HG03460 (cell line): ENCODE data around the gene STAM.

ENCODE experiments used
- ATAC-seq: cut with Tn5 transposase; IDR thresholded peaks from one replicate; pipeline ENCODE4 v1.9.1; 2021; ENCODE audit not compliant: unreplicated experiment

Gene STAM

DNA sequence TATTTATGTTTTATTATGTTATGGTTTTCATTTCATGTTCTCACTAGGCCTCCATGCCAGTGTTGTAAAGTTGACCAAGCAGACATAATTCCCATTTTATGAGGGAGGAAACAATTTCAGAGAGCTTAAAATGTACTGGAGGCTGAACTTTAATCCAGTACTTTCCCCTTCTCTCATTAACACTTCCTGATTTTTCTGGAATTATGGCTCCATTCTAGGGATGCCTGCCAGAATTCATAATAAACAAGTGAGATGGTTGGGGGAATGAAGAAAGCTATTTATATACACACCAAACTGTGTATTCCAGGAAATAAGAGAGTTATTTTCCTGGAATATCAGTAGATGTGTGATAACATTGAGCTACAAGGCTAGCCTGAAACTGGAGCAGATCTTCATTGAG lies 114.9 kb downstream of the STAM start:
- no peak for ATAC-seq

DNA sequence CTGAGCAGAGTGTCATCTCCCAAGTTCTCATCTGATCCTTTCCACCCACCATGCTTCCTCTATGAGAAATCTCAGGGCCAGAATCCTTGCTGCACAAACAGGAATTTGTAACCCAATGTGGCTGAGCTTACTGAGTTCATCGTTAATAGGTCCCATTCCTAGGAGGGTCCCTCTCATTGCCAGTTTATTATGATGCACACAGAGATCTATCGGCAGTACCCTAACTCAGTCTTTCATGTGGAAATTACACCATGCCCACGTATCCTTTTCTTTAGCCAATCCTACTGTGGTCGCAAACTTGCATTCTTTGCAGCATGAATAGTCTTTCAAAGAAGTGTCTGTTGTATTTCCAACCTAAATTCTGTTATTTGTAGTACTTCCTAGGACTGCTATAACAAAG lies 120.2 kb downstream of the STAM start:
- ATAC-seq, result no peak

DNA sequence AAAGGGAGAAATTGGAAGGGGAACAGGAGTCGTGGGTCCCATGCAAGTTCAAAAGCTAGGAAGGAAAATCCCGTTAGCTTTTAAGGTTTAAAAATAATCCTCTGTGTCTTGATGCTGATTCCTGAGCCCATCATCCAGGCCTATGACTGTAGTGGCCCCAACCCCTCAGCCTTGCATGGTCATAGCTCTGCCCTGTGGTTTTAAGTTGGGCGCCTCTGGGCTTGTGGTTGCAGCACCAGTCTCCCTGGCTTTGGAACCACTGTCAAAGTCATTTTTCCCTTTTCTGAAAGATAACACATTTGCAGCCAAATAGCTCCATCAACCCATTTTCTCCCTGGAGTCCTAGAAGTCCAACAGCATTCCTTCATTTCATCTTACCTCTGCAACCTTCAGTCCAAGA lies 121.7 kb downstream of the STAM start:
- no peak for ATAC-seq
